ENCODE data around the gene TRPM5.
A peak's percentile ranks its signal among the peaks of the same experiment; 100 is the strongest.

The TRPM5 gene

GRCh38 chr11:2451916-2452315 lies 7.6 kb upstream of the TRPM5 start:
- DNase-seq = no peak

DNA sequence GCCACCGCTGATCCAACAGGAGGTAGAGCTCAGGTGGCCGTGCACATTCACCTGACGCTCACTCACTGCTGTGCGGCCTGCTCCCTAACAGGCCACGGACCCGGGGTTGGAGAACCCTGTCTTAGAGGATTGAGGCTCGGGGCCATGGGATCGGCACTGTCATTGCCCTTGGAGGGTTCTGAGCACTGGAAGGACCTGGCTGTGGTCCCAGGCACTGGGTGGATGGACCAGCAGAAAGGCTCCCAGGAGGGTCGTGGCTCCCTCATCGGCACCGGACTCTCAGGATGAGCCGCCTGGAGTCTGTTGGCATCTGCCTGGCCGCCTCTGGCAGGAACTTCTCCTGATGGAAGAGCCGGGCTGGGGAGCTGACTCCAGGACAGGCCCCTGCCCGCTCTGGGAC lies 7.0 kb upstream of the TRPM5 start:
- DNase-seq = no peak

GRCh38 chr11:2450321-2451041 lies 6.2 kb upstream of the TRPM5 start:
- DNase-seq = no peak

DNA sequence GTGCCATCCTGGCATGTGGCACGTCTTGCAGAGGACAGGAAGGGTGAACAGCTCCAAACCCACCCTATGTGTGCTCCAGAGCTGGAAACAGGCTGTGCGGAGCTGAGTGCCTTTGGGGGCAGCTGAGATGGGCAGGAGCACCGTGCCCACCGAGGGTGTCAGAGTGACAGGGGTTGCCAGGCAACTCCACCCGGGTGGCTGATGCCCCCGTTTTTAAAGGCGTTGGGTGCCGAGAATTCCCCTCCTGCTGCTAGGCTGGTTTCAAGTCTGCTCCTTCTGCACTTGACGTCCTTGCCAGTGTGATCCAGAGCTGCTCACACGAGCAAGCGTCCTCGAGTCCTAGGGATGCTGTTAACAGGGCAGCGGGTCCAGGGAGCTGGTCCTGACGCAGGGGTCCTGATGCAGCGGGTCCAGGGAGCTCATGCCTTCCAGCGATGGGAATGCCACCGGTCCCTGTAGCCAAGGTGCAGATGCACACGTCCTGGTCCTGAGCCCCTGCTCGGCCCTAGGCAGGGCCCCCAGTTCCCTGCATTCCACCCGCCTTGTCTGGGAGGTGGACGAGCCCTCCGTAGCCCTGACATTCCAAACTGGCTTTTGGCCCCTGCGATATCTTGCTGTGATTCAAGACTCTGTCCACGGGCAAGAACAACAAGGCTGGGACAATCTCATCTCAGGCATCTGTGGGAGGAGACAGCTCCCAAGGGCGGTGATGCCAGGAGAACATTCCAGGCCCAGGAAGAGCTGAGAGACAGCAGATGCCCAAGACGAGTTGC lies 5.4 kb upstream of the TRPM5 start:
- DNase-seq = no peak

GRCh38 chr11:2448661-2449547 lies 4.6 kb upstream of the TRPM5 start:
- DNase-seq = no peak

DNA sequence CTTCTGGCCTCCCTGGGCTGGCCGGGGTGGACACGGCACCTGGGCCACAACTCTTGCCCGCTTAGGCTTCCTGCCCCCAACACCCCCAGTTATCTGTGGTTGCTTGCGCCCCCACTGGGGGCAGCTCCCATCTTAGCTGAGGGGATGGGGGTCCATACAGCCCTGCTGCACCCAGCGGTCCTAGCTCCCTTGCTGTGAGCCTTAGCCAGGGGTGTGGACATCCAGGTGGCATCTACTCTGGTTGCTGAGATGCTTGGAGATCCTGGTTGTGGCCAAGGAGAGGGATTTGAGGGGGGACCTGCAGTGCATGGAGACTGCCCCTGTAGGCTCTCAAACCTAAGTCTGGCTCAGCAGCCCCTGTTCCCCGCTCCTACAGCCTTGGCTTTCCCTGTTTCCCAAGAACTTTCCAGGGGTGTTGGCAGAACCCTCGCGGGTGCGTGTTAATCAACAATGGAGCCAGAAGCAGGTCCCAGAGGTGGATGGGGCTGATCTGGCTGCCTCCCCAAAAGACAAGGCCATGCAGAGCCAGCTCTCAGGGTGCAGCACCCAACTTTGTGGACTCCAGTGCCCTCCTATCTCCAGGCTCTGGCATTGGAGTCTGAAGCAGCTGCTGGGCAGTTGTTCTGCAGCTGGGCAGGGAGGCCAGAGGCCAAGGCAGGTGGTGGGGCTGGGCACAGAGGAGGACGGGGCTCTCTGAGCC lies 3.8 kb upstream of the TRPM5 start:
- no peak for DNase-seq

DNA sequence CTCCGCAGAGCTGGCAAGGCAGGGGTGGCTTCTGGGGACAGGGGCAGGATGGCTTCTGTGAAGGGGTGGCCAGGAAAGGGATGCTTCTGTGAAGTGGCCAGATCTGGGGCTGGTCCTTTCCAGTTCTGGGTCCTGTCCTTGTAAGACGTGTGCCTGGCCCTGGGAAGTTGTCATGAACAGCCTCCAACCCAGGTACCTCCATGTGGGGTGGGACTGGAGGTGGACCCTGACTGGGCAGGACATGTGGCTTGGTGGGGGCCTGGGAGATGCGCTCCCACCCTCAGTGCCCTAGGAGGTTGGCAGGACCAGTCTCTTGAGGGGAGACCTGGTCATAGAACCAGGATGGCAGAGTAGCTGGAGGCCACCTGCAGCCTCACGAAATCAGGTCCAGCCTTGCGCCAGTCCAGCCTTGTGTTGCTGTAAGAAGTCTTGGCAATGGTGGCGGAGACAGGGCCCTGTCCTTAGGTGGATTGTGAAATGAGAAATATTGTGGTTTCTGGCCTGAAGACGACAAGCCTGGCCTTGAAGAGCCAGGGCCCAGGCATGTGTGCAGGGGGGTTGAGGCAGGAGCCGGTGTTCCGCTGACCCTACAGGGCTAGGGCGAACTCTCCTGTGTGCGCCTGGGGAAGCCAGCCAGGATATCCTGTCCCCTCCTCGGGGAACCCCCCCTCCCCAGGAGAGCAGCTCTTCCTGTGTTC lies 3.1 kb upstream of the TRPM5 start:
- no peak for DNase-seq

DNA sequence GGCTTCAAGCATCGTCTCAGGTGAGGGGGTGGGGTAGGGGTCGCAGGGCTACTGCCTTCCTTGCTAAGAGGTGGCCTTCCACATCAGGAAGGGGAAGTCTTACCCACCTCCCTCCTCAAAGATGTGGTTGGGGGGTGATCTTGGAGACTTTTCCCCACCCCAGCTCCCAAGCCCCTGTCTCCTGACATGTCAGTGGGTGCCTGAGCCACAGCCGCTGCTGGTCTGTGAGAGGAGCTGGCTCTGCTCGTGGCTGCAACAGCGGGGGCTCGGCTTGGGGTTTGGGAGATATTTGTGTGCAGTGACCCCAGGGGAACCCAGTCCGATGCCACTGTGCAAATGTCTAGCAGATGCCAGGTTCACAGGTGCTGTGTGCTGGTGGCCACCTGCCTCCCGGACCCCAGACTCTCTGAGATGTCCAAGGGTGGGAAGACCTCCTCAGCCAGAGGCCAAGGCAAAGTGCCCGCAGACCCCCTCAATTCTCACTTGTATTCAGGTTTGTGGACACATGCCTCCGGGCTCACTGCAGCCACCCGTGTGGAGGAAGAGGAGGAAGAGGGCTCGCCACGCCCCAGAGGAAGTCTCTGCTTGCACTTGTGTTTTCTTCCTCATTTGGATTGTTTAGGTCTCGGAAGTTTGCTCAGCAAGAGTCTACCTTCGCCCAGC lies 2.4 kb upstream of the TRPM5 start:
- no peak for DNase-seq

- DNase-seq = no peak
Measured at GRCh38 chr11:2445746-2446551, 1.6 kb upstream of the TRPM5 start.

DNA sequence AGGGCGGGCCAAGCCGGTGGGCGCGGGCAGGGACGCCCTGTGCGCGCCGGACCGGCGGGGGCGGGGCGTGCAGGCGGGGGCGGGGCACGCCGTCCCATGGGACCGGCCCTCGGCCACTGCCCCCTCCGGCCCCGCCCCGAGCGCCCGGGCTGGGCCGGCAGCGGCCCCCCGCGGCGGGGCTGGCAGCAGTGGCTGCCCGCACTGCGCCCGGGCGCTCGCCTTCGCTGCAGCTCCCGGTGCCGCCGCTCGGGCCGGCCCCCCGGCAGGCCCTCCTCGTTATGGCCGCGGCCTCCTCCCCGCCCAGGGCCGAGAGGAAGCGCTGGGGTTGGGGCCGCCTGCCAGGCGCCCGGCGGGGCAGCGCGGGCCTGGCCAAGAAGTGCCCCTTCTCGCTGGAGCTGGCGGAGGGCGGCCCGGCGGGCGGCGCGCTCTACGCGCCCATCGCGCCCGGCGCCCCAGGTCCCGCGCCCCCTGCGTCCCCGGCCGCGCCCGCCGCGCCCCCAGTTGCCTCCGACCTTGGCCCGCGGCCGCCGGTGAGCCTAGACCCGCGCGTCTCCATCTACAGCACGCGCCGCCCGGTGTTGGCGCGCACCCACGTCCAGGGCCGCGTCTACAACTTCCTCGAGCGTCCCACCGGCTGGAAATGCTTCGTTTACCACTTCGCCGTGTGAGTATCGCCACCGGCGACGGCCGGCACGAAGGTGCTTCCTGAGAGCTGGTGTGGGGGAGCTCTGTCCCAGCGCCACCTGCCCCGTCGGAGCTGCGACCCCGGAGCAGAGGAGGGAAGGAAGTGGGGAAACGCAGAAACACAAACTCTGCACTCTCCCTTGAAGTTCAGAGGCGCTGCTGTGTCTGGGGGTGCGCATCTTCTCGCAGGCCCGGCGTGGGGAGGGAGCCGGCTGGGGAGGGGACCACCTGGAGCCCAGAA lies 769 bp upstream of the TRPM5 start, which contains the start of gene KCNQ1:
KCNQ1 (plus strand) TSS at position 188 of the 925 bp plus-strand sequence; CDS start at position 279, 91 bp downstream.
- peak; percentile 34 for DNase-seq

DNA sequence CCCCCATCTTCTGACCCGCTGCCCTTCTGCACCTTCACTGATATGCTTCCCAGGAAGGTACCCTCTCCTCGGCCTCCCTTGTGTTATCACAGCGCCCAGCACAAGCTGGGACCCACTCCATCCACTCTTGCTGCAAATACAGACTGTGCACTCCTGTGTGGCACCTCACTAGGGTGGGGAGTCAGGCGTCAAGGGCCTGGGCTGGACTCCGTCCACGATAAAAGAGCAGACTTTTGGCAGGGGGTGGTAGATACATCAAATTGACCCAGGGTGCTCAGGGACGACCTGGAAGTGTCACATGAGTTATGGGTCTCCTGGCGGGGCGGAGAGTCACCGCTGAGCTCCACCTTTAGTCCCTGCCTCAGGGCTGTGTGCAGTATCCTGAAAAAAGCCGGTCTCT lies 908 bp downstream of the TRPM5 start:
- no peak for DNase-seq

- DNase-seq = no peak
Measured at GRCh38 chr11:2442589-2442988, 1.7 kb downstream of the TRPM5 start.

DNA sequence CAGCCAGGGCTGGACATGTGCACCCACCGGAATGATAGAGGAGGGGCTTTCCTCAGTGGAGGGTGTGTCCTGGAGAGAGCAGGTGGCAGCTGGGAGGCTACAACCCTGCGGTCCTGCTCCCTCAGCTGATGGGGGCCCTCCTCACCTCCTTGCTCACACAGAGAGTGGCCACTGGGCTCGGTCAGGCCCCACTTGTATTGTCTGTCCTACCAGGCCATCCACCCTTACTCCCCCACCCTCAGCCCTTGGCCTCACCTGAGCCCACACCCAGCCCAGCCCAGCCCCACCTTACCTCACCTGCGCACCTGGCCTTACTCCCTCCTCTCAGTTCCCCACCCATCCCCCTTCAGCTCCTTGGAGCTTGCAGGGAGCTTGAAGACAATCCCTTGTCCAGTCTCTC lies 3.1 kb downstream of the TRPM5 start:
- DNase-seq = no peak

DNA sequence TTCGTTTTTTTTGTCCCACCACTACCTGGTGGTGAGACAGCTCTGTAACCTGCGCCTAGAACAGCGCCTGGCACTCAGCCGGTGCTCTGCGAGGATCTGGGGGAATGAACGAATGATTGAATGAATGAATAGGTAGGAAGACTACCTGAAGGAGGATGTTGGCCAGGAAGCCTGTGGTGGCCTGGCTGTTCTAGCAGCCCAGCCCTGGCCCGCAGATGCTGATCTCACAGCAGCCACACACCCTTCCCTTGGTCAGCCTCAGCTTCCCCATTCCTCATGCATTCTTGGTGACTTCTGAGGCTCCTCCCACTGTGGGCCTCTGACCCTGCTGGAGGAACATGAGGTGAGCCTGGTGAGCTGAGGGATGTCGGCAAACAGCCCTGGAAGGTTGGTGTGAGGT lies 3.7 kb downstream of the TRPM5 start:
- DNase-seq = no peak

DNA sequence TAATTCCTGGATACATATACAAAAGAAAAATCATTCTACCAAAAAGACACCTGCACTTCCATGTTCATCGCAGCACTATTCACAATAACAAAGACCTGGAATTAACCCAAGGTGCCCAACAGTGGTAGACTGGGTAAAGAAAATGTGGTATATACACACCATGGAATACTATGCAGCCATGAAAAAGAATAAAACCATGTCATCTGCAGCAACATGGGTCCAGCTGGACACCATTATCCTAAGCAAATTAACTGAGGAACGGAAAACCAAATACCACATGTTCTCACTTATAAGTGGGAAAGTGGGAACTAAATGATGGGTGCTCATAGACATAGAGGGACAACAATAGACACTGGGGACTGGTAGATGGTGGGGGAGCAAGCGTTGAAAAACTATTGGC lies 4.5 kb downstream of the TRPM5 start:
- no peak for DNase-seq

DNA sequence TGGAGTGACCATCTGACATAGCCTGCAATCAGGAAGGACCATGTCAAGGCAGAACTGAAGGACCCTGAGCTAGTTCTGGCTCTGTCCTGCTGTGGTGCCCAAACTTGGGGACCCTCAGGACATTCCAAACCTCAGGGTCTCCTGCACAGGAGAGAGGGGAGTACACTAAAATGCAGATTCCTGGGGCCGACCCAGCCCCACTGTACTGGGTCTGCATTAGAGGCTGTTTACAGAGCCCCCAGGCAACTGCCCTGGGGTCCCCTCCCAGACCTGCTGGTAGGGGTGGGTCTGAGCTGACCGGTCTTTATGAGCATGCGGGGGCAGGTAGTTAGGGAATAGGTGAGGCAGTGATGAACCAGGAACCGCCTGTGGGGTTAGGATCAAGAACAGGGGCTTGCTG lies 6.8 kb downstream of the TRPM5 start:
- no peak for DNase-seq

DNA sequence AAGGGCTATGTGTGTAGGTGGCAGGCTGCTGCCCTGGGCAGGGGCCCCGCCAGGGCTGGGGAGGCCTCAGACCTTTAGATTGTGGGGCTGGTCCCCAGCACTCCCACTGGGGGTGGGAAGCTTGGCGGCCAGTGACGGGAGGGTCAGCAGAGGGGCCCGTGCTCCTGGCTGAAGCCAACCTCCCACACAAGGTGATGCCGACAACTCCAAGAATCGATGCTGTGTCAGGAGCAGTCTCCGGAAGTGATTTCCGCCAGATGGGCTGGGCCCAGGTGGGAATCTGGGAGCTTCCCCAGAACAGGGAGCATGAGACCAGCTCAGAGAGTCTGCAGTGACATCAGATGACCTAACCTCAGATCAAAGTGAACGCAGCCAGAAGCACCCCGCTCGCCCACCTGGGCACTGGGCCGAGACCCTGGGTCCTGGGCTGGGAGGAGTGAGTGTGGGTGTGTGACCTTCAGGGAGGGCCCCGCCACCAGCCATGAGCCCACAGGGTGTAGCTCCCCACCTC lies 7.7 kb downstream of the TRPM5 start:
- DNase-seq = no peak

GRCh38 chr11:2436013-2436520 lies 8.2 kb downstream of the TRPM5 start:
- no peak for DNase-seq

All from EL (cell line).